Activated CD4-positive, CD25-positive, alpha-beta regulatory T cell (primary cell): ENCODE results near the gene SRRM4.
"Not testable (repeated sequence)": the region's sequence is repeated elsewhere in the genome, so short reads cannot be mapped to it uniquely, and the experiment has no call there.

Source experiments
- DNase-seq, 4 experiments: peaks; one replicate each; lab custom pipeline; 2025; lab: John Stamatoyannopoulos, UW

The SRRM4 gene

GRCh38 chr12:119011231-119011630 lies 29.9 kb downstream of the SRRM4 start:
- DNase-seq: no peak

DNA sequence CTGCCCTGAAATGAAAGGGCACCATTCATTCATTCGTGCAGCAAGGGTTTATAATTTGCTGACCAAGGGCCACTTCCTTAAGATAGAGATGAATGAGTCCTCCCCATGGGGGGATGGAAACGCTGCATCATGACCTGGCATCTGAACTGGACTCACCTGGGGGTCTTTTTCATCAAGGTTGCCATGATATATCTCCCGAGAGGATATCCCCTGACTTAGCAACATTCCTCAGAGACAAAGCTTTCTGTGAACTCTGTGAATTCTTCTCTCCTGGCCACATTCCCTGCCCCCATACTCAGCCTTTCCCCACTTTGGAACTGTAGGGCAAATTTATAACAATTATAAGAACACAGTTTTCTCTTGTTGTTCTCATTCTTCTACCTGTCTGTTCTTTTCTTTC lies 30.8 kb downstream of the SRRM4 start:
- DNase-seq: no peak

DNA sequence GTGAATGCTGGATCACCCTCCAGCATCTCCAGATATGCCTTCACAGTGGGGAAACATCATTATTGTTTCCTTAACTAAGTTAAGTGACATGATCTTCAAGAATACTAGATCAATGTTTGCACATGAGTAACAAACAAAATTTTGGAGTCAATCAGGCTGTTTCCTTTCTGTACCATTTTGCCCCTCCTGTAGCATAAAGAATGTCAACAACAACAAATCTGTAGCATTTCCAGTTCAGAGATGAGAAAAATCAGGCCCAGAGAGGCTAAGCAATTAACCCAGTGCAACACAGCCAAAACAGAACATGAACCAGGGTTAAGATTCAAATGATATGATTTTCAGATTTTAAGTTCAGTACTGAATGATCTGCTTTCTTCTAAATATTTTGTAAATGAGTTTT lies 31.7 kb downstream of the SRRM4 start:
- no peak for DNase-seq

GRCh38 chr12:119014368-119014767 lies 33.0 kb downstream of the SRRM4 start:
- DNase-seq: no peak

DNA sequence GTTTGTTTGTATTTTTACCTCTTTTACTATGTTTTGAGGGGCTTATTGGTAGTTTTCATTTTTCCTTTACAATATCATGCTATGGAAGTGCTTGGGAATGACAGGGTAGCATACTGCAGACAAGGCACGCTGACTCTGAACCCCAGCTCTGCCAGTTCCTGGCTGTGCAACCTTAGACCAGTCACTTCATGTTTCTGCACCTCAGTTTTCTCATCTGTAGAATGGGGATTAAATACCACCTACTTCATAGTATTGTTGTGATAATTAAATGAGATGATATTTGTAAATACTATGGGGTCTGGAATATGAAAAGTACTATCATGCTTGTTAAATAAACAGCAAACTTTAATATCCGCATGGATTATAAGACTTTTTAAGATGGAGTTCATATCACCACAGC lies 35.4 kb downstream of the SRRM4 start:
- no peak for DNase-seq

DNA sequence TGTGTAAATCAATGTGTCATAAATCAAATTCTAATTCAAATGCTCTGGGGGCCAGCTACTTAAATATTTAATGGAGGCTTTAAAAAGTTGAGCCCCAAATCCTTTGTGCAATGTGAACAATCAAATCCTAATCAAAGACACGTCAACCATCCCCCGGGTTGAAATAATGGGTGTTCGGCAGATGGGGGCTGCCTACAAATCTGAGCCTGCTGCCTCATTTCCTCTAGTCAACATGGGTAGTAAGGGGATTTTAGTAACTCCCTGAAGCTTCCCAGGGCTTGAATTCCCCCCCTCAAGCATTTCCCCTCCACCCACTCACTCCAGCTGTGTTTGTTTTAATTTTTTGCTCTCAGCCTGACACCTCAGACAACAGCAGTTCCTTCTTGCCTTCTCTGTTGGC lies 37.8 kb downstream of the SRRM4 start:
- no peak for DNase-seq

- no peak for DNase-seq
These were observed 39.3 kb downstream of the SRRM4 start for GRCh38 chr12:119020406-119021360.

DNA sequence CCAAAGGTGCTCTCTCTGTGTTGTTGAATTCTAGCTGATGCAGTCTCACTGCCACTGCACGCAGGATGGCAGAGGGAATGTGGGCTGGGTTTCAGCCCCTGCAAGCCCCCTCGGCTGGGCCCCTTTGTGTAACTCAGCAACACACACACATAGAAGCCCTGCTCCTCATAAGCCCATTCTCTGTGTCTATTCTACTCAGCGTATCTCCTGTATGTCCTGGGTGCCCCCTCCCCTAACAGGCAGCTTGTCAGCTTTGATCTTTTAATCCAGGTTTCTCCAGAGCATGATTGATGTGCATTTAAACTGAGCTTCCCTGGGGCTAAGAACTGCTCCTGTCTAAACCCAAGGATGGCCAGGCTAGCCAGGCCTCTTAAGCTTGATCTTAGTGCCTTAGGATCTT lies 43.0 kb downstream of the SRRM4 start:
- no peak for DNase-seq

- no peak for DNase-seq
These were observed 44.4 kb downstream of the SRRM4 start for GRCh38 chr12:119025786-119026185.

- DNase-seq: not testable (repeated sequence)
These were observed 52.0 kb downstream of the SRRM4 start for GRCh38 chr12:119033332-119033731.

GRCh38 chr12:119036878-119037825 lies 55.8 kb downstream of the SRRM4 start:
- no peak for DNase-seq

DNA sequence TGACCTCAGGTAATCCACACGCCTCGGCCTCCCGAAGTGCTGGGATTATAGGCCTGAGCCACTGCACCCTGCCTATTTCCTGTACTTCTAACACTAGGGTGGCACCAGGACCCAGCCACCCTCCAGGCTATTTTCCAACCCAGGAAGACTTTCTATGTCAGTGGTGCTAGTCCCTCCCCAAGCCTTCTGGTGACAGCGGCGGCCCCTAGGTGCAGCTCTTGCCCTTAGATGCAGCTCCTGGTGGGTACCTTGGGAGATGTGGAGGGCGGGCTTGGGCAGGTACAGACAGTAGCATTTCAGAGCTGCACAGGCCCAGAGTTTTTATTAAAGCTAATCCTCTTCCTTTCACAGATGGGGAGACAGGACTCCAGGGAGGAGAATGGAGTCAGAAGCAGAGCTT lies 62.8 kb downstream of the SRRM4 start:
- no peak for DNase-seq

- DNase-seq: no peak
These were observed 66.3 kb downstream of the SRRM4 start for GRCh38 chr12:119047641-119048040.

- DNase-seq: no peak
These were observed 69.3 kb downstream of the SRRM4 start for GRCh38 chr12:119050663-119051062.

DNA sequence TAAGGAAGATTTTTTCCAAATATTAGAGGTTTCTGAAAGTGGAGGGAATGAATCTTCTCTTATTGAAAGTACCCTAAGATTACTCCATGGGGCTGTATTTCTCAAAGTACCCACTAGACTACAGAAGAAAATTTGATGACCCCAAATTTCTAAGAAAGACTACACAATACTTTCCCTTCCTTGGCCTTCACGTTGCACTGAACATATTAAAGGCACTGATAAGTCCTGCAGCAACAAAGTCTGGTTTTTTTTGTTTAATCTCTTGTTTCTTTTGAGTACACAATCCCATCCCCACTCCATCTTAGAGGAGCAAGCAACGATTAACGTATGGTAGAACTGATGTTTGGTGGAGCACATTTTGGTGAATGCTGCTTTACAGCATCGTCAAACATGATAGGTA lies 70.1 kb downstream of the SRRM4 start:
- no peak for DNase-seq

- DNase-seq: no peak
These were observed 70.7 kb downstream of the SRRM4 start for GRCh38 chr12:119052001-119052400.

DNA sequence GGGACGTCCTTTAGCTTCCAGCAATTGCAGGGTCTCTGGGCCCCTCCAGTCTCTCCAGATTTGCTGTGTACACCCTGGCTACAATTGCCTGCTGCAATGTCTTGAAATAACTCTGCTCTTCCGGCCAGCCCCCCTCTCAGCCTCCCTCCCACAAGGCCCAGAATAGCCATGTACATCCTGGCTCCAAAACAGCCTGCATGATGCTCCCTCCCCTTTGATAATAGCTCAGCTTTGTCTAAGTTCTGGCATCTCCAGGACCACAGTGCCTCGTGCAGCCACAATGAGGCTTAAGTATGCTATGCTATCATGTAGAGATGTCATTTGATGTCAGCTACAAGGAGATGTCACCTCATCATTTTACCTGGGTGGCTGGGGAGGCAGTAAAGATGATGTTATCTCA lies 74.6 kb downstream of the SRRM4 start:
- DNase-seq: no peak

GRCh38 chr12:119060847-119061796 lies 79.8 kb downstream of the SRRM4 start:
- DNase-seq: no peak

DNA sequence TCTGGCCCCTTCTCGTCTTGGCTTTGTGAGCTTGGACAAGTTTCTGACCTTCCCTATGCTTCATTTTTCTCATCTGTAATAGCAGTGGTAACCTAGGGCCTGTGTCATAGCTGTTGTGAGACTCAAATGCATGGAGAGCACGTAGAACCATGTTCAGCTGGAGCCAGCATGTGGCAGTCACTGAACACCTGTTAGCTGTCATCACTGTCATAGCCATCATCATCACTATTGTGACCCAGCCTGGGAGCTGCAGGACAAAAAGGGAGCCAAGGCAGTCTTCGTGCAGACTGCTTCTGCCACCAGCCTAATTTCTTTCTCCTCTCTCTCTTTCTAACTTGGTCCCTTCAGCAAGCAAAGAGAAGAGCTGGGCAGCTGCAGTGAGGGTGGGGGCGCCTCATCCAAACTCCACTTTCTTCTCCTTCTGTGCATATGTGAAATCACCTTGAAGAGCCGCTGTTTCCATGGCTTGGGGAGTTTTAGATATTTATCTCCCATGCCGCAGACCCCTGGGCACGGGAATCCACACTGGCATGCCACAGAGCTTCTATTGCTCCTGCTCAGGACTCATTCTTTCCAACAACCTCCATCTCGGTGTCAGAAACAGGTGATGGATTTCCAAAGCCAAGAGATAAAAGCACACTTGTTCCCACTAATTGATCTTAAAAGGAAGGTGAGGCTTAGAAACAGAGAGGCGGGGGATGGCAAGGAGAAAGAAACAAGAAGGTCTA lies 87.0 kb downstream of the SRRM4 start:
- DNase-seq: no peak

DNA sequence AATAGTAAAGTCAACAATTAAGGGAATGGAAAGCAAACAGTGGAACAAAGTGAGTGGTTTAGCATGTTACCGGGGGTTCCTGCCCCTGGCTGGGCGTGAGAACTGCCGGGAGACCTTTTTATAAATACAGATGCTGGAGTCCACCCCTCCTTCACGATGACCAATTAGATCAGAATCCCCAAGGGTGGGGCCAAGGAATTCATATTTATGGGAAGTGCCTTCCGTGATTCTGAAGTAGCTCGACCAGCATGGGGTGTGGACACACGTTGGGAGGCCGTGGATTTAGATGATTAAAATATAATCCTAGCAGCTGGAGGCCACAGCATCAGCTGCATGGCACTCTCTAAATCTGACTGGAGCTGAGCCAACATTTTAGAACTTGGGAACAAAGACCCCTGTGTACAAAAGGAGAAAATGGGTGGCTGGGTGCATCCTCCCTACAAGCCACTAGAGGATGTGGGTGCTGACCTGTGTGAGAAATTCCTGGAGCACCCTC lies 87.9 kb downstream of the SRRM4 start:
- DNase-seq: no peak

DNA sequence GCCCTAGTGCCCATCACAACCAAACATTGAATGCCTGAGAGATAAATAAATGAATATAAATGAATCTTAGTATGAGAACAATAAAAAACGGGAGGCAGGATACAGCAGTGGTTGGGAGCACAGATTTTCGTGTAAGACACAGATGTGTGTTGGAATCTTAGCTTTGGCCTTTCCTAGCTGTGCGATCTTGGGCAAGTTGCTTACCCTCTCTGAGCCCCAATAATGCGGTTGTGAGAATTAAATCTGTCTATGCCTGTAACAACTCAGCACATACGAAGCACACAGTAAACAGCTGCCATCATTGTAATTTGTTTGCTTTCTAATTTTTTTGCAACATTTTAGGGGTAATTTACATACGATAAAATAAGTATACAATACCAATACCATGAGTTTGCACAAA lies 89.8 kb downstream of the SRRM4 start:
- no peak for DNase-seq
